Spleen (tissue), 7 donors: ENCODE data around the gene ZNF565.

Experiments
- CTCF ChIP-seq, 11 experiments: fragments of 200-600 bp in 7 of 11; fragments of 450-650 bp in 4 of 11; sonication (generic) in 4 of 11; IDR thresholded peaks in 8 of 11; conservative IDR thresholded peaks in 3 of 11; 1 replicate in 7 of 11; 2 replicates in 4 of 11; pipeline versions ENCODE4 v1.4.0 to v1.8.0; 2016 to 2021; ENCODE audit warnings: antibody characterized with exemption in 11 of 11, inconsistent platforms in 4 of 11, mild to moderate bottlenecking in 1 of 11
- POLR2A ChIP-seq, 3 donors: fragments of 450-650 bp; IDR thresholded peaks; one replicate each; pipeline ENCODE4 v1.5.1; 2017; ENCODE audit warnings: antibody characterized with exemption in 3 of 3, mild to moderate bottlenecking in 1 of 3
- donor health status: DM: no; HTN: no; CAD: no; lungs with moderate emphysema.
- donor health status: DM: no; HTN: no; CAD: no.
- donor health status: DM: no; HTN: no; CAD: no.

- no peak for TF ChIP-seq CTCF (IDR thresholded peaks at IDR 0.05 in 8 of 11, conservative IDR thresholded peaks at IDR 0.05 in 3 of 11)
- TF ChIP-seq POLR2A (IDR thresholded peaks at IDR 0.05), result no peak
Measured at GRCh38 chr19:36152019-36152351, 62.5 kb downstream of the ZNF565 start.
